ENCODE results near the gene CAPS2.

- no peak for TF ChIP-seq MYC (IDR thresholded peaks at IDR 0.05; ENCODE audit: low read depth, low read length)
- no peak for TF ChIP-seq POLR2A (IDR thresholded peaks at IDR 0.05; ENCODE audit: extremely low read depth, insufficient read length)
- no peak for TF ChIP-seq CTCF (IDR thresholded peaks at IDR 0.05; ENCODE audit: low read depth, low read length)
Measured at GRCh38 chr12:75361408-75361807, 31.3 kb upstream of the CAPS2 start.
